Measurements from ENCODE around the gene RASIP1.
"Not testable (repeated sequence)": the region's sequence is repeated elsewhere in the genome, so short reads cannot be mapped to it uniquely, and the experiment has no call there.

Gene RASIP1, protein sequence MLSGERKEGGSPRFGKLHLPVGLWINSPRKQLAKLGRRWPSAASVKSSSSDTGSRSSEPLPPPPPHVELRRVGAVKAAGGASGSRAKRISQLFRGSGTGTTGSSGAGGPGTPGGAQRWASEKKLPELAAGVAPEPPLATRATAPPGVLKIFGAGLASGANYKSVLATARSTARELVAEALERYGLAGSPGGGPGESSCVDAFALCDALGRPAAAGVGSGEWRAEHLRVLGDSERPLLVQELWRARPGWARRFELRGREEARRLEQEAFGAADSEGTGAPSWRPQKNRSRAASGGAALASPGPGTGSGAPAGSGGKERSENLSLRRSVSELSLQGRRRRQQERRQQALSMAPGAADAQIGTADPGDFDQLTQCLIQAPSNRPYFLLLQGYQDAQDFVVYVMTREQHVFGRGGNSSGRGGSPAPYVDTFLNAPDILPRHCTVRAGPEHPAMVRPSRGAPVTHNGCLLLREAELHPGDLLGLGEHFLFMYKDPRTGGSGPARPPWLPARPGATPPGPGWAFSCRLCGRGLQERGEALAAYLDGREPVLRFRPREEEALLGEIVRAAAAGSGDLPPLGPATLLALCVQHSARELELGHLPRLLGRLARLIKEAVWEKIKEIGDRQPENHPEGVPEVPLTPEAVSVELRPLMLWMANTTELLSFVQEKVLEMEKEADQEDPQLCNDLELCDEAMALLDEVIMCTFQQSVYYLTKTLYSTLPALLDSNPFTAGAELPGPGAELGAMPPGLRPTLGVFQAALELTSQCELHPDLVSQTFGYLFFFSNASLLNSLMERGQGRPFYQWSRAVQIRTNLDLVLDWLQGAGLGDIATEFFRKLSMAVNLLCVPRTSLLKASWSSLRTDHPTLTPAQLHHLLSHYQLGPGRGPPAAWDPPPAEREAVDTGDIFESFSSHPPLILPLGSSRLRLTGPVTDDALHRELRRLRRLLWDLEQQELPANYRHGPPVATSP

DNA sequence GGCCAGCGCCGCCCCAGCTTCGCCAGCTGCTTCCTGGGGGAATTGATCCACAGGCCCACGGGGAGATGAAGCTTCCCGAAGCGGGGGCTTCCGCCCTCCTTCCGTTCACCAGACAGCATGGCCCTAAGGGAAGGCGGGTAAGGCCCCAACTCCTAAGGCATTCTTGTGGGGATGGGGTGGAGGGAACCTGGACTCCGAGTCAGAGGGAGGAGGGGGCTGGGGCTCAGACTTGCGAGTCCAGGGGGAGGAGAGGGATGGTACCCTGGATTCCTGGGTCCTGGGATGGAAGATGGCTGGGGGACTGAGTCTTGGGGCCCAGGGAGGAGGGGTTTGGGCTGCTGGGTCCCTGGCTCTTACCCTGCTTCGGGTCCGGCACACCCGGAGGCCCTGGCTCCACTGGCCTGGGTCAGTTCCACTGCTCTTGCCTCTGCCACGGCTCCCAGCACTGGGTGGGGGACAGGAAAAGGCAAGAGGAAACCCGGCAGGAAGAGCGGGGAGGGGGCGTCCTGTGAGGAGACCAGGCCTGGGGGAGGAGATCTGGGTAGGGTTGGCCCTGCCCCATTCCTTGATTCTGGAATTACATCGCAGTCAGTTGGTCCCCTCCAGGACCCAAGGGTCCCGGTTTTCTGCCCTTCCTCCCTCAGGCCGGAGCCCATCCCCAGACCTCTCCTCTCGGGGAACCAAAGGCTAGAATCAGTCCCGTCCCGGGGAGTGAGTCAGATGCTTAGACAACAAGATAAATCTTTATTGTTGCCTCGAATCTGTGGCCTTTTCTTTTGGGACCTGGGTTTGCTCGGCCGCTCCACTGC lies at the start of gene RASIP1:
RASIP1 (minus strand) TSS at position 447 of the 809 bp plus-strand sequence; CDS start at position 119, 328 bp downstream.
- DNase-seq: no peak

DNA sequence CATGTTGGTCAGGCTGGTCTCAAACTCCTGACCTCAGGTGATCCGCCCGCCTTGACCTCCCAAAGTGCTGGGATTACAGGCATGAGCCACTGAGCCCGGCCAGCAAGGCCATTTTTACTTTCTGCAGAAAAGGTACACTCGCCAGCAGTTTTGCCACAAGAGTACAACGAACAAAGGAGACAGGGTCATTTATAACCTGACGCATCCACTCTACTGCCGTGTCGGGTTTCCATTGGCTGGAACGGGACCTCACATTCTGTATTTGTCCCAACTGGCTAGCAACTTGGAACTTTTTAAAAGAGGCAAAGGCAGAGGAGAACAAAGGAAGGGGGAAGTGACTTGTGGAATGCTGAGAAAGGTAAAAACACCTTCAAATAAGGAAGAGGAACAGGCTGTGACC lies 46.9 kb upstream of the RASIP1 start:
- not testable (repeated sequence) for DNase-seq

DNA sequence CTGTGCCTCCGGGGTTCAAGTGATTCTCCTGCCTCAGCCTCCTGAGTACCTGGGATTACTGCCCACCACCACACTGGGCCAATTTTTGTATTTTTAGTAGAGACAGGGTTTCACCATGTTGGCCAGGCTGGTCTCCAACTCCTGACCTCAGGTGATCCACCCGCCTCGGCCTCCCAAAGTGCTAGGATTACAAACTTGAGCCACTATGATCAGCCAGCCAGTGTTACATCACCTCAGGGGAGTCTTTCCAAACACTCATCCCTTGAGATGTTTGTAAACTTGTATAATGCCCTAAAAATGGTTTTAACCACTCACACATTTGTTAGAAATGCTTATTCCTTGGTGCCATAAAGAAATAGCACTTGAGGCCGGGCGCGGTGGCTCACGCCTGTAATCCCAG lies 46.0 kb upstream of the RASIP1 start:
- not testable (repeated sequence) for DNase-seq

DNA sequence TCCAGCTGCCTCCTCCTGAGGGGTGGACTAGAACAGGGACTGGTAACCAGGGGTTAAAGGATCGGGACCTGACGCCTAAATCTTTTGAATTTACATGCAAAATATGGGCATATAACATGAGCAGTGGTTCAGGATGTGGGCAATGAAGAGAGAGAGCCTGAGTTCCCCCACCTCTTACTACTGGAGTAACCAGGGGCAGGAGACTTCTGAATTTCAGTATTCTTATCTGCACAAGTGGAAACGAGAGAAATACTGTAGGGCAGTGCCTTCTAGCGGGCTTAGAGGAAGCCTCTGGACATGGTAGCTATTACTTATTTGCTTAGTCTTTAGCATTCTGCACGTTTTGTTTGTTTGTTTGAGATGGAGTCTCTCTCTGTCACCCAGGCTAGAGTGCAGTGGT lies 44.1 kb upstream of the RASIP1 start:
- DNase-seq: no peak

DNA sequence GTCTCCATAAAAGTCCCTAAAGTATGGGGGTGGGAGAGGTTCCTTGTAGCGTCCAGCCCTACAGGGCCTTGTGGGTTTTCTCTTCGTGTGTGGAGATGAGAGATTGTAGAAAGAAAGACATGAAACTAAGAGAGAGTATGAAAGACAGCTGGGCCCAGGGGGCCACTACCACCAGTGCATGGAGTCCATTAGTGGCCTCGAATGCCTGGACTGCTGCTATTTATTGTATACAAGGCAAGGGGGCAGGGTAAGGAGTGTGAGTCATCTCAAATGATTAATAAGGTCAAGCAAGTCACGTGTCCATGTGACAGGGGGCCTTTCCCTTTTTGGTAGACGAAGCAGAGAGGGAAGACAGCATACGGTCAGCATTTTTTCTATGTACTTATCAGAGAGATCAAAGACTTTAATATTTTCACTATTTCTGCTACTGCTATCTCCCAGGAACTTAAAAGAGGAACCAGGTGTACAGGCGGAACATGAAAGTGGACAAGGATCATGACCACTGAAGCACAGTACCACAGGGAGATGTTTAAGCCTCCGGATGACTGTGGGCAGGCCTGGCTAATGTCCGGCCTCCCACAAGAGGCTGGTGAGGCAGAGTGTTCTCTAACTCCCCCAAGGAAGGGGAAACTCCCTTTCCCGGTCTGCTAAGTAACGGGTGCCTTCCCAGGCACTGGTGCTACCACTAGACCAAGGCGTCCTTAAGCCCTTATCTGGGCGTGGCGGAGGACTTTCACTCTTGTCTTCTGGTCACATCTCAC lies 40.4 kb upstream of the RASIP1 start:
- no peak for DNase-seq

DNA sequence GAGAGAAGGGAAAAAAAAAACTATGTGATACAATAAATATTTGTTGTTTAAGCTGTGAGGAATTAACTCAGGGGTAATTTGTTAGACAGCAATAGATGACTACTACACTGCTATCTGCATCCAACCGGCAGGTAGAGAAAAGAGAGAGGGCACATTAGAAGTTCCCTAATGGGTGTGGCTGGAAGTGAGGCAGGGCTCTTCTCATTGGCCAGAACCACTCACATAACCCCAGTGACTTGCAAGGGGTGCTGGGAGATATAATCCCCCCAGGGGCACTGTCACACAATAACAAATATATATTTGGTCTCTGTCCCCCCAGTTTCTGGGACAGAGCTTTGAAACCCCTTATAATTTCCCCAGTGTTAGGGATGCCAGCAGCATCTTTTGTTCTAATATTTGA lies 39.2 kb upstream of the RASIP1 start:
- DNase-seq: no peak

DNA sequence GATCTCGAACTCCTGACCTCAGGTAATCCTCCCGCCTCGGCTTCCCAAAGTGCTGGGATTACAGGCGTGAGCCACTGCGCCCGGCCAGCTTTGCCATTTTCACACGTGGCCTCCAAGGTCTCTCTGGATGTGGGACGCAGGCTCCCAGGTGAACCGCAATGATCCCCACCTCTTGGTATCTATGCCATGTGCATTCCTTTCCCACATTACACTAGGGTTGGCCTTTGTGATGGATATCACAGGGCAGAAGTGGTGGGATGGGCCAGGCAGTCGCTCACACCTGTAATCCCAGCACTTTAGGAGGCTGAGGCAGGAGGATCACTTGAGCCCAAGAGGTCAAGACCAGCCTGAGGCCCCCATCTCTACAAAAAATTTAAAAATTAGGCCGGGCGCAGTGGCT lies 37.3 kb upstream of the RASIP1 start:
- DNase-seq: no peak

DNA sequence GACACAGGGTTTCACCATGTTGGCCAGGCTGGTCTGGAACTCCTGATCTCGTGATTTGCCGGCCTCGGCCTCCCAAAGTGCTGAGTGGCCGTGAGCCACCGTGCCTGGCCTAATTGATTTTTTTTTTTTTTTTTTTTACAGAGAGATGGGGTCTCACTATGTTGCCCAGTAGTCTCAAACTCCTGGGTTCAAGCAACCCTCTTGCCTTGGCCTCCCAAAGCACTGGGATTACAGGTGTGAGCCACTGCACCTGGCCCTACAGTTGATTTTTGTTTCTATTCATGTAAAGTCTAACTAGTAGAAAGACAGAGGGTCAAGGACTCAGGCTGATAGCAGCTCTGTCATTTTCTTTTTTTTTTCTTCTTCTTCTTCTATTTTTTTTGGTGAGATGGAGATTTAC lies 36.7 kb upstream of the RASIP1 start:
- DNase-seq: no peak

DNA sequence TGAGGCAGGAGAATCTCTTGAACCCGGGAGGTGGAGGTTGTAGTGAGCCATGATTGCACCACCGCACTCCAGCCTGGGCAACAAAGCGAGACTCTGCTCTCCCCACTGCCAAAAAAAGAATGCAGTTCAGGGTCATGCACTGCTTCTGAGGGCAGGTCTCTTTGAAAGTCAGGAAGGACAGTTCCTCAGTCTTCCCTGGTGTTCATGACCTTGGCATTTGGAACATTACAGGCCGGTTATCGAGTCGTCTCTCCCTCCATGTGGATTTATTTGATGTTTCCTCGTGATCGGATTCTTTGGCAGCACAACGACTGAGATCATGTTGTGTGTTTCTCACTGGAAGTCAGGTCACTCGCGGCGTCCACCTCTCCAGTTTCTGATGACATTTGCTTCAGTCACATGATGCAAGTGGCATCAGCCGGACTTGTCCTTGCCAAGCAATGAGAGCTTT lies 32.1 kb upstream of the RASIP1 start:
- no peak for DNase-seq

DNA sequence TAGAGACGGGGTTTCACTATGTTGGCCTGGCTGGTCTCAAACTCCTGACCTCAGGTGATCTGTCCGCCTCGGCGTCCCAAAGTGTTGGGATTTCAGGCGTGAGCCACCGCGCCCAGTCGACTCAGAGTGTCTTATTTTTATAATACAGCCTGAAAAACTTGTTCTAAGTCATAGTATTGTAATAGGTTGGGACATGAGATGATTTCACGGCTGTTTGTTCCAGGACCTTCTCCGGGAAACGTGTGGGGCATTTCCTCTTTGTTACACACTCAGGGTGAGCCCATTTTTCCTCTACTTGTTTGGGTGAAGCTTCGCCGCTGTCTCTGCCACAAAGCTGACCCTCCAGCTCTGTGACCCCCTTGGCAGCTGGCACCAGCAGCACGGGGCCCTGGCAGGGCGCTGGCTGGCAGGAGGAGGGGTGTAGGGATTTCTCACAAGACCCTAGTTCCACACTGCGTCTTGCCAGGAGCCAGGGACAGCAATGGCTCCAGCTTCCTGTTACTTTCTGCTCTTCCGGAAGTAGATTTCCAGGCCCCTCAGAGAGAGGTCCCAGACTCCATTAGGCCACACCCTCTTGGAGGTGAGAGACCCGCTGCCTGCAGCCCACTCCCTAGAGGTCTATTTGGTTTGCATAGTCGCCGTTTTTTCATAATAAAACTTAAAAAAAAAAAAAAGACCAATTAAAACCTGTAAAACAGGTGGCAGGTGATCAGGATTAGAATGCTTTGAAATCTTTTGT lies 30.5 kb upstream of the RASIP1 start:
- no peak for DNase-seq

DNA sequence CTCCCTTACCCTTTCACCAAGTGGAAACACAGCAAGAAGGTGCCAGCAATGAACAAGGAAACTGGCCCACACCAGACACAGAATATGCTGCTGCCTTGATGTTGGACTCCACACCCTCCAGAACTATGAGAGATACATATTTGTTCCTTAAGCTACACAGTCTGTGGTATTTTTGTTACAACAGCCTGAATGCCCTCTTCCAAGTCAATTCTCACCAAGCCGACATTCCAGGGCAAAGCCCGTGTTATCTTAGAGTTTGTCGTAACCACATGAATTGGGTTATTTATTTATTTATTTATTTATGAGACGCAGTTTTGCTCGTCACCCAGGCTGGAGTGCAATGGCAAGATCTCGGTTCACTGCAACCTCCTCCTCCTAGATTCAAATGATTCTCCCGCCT lies 29.9 kb upstream of the RASIP1 start:
- DNase-seq: no peak

DNA sequence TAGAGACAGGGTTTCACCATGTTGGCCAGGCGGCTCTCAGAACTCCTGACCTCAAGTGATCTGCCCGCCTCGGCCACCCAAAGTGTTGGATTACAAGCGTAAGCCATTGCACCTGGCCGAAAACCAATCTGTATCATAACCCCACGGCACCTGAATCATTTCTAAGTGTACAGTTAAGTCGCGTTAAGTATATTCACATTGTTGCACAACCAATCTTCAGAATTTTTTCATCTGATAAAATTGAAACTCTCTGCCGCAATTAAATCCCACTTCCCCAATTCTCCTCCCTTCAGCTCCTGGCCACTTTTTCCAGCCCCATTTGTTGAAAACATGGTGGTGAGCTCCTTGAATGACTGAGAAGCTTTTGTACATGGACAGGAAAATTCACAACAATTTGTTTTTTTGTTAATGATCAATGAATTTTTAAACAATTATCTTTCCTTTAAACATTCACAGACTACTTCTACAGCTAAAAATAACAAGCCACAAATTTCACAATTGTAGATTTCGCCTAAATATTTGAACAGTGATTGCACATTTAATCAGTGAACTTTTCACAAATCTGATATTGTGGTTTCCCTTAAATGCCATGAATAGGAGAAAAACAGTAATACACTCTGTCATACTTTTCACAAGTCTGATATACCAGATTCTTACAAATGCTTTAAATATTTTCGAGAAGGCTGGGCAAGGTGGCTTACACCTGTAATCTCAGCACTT lies 28.7 kb upstream of the RASIP1 start:
- no peak for DNase-seq

DNA sequence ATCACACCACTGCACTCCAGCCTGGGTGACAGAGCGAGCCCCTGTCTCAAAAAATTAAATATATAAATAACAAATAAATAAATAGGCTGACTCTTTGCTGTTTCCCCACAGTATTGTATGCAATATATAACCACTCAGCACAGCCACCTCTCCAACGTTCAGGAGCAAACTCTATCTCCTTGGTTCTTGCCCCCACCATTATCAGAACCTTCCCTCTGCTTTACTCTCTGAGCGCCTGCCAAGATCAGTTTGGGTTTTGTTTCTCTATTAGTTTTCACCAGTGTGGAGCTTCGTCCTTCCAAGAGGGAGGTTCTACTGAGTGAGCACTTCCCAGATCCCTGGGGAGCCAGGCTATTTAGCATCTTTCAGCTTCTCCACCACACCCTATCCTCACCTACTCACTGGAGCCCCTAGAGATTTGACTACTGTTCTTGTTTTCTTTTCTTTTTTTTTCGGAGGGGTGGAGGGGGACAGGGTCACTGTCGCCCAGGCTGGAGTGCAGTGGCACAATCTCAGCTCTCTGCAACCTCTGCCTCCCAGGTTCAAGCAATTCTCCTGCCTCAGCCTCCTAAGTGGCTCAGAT lies 27.9 kb upstream of the RASIP1 start:
- DNase-seq: not testable (repeated sequence)

DNA sequence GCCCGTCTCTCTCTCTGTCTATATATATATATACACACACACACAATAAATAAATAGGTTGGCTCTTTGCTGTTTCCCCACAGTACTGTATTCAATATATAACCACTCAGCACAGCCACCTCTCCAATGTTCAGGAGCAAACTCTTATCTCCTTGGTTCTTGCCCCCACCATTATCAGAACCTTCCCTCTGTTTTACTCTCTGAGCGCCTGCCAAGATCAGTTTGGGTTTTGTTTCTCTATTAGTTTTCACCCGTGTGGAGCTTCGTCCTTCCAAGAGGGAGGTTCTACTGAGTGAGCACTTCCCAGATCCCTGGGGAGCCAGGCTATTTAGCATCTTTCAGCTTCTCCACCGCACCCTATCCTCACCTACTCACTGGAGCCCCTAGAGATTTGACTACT lies 25.4 kb upstream of the RASIP1 start:
- not testable (repeated sequence) for DNase-seq

DNA sequence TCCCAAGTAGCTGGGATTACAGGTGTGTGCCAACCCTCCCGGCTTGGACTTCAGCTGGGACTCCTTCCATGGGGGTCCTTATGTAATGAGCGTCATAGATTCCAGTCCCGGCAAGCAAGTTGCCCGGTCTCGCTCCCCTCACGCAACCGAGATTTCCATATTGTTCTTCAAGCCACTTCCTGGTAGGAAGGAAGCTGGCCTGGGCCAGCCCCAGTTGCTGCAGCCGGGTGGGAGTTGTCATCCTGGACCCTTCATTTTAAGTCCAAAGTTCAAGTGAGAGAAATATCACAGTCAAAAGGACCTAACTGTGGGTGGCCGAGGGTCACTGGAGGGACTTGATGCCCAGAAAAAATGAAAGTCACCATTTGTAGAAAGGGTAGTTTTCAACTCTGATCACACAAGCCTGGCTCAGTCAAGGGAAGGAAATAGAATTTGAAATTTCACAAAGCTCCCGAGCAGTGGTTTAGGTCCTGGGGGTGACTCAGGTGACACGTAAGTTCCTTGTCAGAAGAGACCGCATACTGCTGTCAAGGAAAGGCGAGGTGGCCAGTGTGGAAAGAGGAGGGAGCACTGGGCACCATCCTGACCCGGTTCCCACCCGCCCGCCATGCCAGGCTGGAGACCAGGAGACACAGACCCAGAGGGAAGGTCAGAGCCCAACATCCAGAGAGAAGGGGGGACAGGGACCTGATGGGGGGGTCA lies 20.2 kb upstream of the RASIP1 start:
- no peak for DNase-seq

DNA sequence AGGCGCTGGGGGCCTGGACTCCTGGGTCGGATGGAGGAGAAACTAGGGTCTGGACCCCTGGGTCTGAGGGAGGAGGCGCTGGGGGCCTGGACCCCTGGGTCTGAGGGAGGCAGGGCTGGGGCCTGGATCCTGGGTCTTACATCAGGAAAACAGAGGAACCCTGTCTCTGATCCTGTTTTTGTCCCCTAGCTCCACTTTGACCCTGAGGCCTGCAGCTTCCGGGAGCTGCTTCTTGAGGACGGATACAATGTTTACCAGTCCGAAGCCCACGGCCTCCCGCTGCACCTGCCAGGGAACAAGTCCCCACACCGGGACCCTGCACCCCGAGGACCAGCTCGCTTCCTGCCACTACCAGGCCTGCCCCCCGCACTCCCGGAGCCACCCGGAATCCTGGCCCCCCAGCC lies 17.3 kb upstream of the RASIP1 start:
- DNase-seq: no peak

DNA sequence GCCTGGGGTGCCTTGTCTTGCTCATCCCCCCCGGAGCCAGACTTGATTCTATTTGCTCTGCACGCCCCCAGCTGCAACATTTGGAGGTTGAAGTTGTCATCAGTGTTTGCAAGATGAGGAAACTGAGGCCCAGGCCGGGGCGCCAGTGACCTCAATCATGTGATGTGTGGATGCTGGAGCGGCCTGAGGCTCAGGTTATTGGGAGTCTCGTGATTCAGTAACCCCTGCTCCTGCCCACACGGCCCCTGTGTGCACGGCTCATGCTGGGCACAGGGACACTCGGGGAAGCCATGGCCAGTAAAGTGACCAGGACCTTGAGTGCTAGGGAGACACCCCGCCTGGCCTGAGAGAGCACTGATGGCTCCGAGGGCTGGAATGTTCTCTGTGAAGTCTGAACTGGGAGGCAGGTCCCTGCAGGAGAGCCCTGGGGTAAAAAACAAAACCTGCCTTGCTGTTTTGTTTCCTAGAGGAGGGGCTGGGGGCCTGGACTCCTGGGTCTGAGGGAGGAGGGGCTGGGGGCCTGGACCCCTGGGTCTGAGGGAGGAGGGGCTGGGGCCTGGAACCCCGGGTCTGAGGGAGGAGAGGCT lies 16.8 kb upstream of the RASIP1 start:
- no peak for DNase-seq

DNA sequence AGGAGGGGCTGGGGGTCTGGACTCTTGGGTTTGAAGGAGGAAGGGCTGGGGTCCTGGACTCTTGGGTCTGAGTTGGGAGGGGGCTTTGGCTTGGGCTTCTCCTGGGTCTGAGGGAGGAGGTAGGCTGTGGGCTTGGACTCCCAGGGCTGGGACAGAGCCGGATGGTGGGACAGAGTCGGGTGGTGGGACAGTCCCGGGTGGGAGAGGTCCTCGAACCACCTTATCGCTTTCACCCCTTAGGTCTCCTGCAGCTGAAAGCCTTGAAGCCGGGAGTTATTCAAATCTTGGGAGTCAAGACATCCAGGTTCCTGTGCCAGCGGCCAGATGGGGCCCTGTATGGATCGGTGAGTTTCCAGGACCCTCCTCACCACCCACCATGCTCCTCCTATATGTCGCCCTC lies 16.3 kb upstream of the RASIP1 start:
- no peak for DNase-seq

DNA sequence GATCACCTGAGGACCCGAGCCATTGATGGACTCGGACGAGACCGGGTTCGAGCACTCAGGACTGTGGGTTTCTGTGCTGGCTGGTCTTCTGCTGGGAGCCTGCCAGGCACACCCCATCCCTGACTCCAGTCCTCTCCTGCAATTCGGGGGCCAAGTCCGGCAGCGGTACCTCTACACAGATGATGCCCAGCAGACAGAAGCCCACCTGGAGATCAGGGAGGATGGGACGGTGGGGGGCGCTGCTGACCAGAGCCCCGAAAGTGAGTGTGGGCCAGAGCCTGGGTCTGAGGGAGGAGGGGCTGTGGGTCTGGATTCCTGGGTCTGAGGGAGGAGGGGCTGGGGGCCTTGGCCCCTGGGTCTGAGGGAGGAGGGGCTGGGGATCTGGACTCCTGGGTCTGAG lies 15.8 kb upstream of the RASIP1 start:
- no peak for DNase-seq

Data from activated CD4-positive, alpha-beta T cell treated with anti-CD3 and anti-CD28 coated beads for 1 hour (primary cell).